Nephron (organoid): ENCODE results near the gene ADARB2.

Experiments used
- H3K27ac Mint-ChIP-seq, 3 experiments: 2 replicates each; pipeline ENCODE4 v1.8.0; 2020; ENCODE audit warnings: mixed read lengths in 3 of 3, mild to moderate bottlenecking in 2 of 3, moderate library complexity in 1 of 3
- H3K27me3 Mint-ChIP-seq: 2 replicates; pipeline ENCODE4 v1.8.0; 2021; ENCODE audit warnings: low read depth, mild to moderate bottlenecking, moderate library complexity, mixed read lengths
- H3K36me3 Mint-ChIP-seq: 2 replicates; pipeline ENCODE4 v1.8.0; 2020; ENCODE audit warnings: low read depth, mixed read lengths
- H3K4me1 Mint-ChIP-seq: 2 replicates; pipeline ENCODE4 v1.8.0; 2020; ENCODE audit warnings: mixed read lengths
- H3K4me3 Mint-ChIP-seq, 3 experiments: 2 replicates each; pipeline ENCODE4 v1.8.0; 2020; ENCODE audit warnings: mild to moderate bottlenecking in 3 of 3, mixed read lengths in 3 of 3, moderate library complexity in 2 of 3
- H3K9me3 Mint-ChIP-seq: 2 replicates; pipeline ENCODE4 v1.8.0; 2020; ENCODE audit warnings: mixed read lengths
- CTCF ChIP-seq, 3 experiments: fragments of 200-600 bp; sonication (generic); IDR thresholded peaks; one replicate each; pipeline ENCODE4 v1.5.0; 2021; ENCODE audit warnings: antibody characterized with exemption in 3 of 3; ENCODE audit not compliant: unreplicated experiment in 3 of 3

The ADARB2 gene

GRCh38 chr10:1489801-1490200 is 247.5 kb downstream of the ADARB2 start:
- Mint-ChIP-seq H3K27me3 (peaks cover under 1% of the 10 kb centered on the region), H3K4me3 (no peak overlapping the region), H3K4me1 (peaks cover 7% of the 10 kb centered on the region), H3K27ac (no peak overlapping the region), H3K36me3 (no peaks in the 10 kb centered on the region), H3K9me3 (no peaks in the 10 kb centered on the region)
- no peak for TF ChIP-seq CTCF (IDR thresholded peaks at IDR 0.05; ENCODE audit: unreplicated experiment in 3 of 3)

- no peak for TF ChIP-seq CTCF (IDR thresholded peaks at IDR 0.05; ENCODE audit: unreplicated experiment in 3 of 3)
- H3K4me3 Mint-ChIP-seq, result no peak overlapping the region
These were observed 248.3 kb downstream of the ADARB2 start for GRCh38 chr10:1488970-1489548.

GRCh38 chr10:1486841-1487687 is 250.3 kb downstream of the ADARB2 start:
- H3K27ac Mint-ChIP-seq, result no peak overlapping the region
- no peak for TF ChIP-seq CTCF (IDR thresholded peaks at IDR 0.05; ENCODE audit: unreplicated experiment in 3 of 3)
- H3K4me3 Mint-ChIP-seq, result no peak overlapping the region
- H3K36me3 Mint-ChIP-seq, result no peaks in the 10 kb centered on the region
- H3K4me1 Mint-ChIP-seq, result peaks cover 7% of the 10 kb centered on the region
- H3K27me3 Mint-ChIP-seq, result peaks cover 5% of the 10 kb centered on the region
- no peaks in the 10 kb centered on the region for H3K9me3 Mint-ChIP-seq

More at GRCh38 chr10:1488970-1489548, 248.3 kb downstream of the ADARB2 start:
- no peaks in the 10 kb centered on the region for H3K36me3 Mint-ChIP-seq
- H3K4me1 Mint-ChIP-seq, result peaks cover 7% of the 10 kb centered on the region
- no peak overlapping the region for H3K27ac Mint-ChIP-seq
- peaks cover 5% of the 10 kb centered on the region for H3K27me3 Mint-ChIP-seq
- no peaks in the 10 kb centered on the region for H3K9me3 Mint-ChIP-seq

GRCh38 chr10:1485357-1485756 is 252.0 kb downstream of the ADARB2 start:
- Mint-ChIP-seq H3K27me3 (peaks cover 5% of the 10 kb centered on the region), H3K4me3 (no peak overlapping the region), H3K4me1 (peaks cover 7% of the 10 kb centered on the region), H3K36me3 (no peaks in the 10 kb centered on the region), H3K9me3 (no peaks in the 10 kb centered on the region), H3K27ac (no peak overlapping the region)
- no peak for TF ChIP-seq CTCF (IDR thresholded peaks at IDR 0.05; ENCODE audit: unreplicated experiment in 3 of 3)

GRCh38 chr10:1483826-1484225 is 253.5 kb downstream of the ADARB2 start:
- Mint-ChIP-seq H3K27ac (no peak overlapping the region), H3K4me3 (no peak overlapping the region), H3K4me1 (peaks cover 7% of the 10 kb centered on the region), H3K9me3 (peaks cover 8% of the 10 kb centered on the region), H3K36me3 (no peaks in the 10 kb centered on the region), H3K27me3 (peaks cover 5% of the 10 kb centered on the region)
- TF ChIP-seq CTCF (IDR thresholded peaks at IDR 0.05; ENCODE audit: unreplicated experiment in 3 of 3), result no peak
